GM21381 (cell line): ENCODE results near the gene THRB.

Experiments
- ATAC-seq: cut with Tn5 transposase; IDR thresholded peaks from one replicate; pipeline ENCODE4 v1.9.1; 2021; ENCODE audit warnings: mild to moderate bottlenecking, moderate library complexity; ENCODE audit not compliant: unreplicated experiment

Gene THRB

DNA sequence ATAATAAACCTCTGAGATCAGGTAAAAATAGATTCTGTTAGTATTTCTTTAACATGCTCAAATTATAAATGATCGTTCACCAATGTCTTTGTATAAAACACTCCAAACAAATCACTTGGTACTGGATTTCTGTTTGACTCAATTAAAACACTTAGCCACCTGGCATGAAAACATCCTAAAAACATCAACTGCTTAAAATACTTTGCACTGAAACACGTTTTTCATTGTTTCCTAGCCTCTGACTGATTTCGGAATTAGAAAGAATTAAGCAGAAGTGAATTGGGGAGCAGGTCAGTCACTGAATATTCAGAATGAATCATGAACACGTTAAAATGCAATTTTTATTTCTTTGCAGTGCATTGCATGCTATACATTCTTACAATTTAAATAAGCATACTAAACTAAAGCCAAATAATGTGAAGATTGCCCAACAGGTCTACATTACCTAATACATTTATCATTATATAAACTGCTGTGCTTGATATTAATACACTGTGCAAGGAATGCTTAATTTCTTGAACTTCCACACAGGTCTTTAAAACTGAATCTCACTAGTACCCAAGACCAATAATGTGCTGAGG lies 1.6 kb downstream of the THRB start:
- no peak for ATAC-seq

DNA sequence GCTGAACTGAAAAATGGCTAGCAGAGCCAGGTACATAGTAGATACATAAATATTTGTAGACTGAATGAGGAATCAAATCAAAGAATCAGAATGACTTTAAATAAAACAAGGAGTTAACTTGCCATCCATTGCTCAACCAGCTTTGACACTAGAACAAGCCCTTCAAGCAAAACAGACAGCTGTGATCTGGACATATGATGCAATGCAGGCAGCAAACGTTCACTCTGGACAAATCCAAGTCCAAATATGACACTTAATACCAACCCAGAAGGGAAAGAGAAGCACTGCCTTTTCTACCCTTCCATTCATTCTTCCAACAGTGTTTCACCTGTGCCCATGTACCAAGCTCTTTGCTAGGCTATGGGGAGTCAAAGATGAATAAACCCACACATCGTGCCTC lies 4.5 kb downstream of the THRB start:
- no peak for ATAC-seq

DNA sequence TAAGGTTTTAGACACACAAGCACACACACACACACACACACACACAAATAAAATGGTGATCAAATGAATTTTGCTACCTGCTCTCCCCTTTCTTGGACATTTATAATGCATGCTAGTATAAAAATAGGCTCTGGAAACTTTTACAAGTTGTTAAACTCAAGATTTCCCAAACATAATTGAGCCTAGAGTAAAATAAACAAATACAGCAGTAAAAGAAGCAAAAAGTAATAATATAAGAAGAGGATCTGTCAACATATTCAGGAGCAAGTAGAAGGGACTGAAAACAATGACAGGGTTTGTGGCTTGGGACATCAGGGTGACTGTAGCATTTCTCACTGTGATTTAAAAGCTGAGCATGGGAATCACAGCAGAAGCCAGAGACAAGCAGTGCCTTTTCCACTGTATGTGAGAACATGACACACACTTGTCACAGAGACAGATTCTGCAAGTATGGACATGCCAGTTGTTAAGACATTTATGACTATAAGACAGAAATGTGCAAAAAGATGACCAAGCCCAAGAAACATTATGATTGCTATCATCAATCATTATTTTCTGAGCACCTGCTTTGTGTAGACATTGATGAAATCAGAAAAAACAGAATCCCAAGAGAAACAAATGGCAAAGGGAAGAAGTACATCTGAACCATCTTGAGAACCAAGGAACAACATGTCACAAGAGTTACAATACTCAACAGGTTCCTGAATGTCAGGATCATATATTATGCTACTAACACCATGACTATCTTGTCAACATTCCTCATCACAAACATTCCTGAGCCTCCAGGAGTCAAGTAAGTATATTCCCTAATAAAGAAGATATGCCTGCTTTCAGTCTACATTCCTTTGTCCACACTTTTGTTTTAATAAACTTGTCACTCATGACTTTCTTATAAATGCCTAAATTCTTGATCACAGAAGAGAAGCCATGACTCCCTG lies 7.1 kb downstream of the THRB start:
- no peak for ATAC-seq

DNA sequence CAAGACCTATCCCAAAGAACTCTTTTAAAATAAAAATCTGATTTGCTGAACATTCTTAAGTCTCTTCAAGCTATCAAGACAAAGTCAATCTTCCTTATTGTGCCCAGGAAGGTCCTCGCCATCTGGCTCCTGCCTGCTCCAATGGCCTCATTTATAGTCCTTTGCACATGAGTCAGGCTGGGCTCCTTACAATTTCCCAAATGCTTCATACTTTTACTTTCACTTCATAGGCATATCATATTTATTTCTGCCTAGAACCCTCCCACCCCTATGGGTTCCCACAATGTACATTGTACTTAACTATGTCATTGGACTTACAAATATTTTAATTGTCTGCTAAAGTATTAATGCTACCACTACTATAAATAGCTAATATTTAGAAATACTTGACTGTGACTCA lies 9.1 kb downstream of the THRB start:
- ATAC-seq: no peak

DNA sequence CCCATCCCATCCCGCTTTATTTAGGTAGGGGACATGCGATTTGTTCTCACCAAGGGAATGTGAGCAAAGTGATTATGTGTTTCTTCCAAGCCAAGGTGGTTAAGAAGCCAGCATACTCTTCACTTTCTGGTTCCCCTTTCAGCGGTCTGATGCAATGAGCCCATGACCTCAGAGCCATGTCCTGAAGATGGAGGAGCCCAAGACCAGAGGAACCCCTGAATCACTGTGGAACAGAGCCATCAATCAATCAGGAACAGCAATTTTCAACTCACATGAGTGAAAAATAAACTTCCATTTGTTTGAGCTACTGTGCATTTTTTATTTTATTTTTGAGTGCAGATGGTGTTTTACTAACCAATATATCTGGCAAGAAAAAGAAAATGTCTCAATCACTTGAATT lies 10.8 kb downstream of the THRB start:
- no peak for ATAC-seq

DNA sequence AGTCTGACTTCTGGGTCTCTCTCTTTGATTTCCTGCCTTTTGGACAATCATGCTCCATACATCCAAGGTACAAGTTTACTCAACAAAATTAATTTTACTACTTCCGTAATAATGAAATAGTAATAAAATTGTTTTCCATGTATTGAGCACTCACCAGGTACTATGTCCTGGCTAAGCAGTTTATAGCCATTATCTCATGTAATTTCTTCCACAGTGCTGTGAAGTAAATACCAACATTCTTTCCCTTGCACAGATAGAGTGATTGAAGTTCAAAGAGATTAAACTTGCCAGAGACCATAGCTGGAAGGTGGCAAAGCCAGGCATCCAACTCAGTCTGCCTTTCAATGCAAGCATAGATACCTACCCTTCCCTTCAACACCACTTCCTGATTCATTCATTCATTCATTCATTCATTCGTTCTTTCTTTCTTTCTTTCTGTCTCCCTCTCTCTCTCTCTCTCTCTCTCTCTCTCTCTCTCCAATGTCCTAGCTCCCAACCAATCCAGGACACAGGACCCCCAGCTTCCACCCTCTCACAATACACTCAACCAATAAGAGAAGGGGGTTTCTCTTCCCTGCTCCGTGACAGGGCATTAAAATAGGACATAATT lies 12.4 kb downstream of the THRB start:
- ATAC-seq: no peak

DNA sequence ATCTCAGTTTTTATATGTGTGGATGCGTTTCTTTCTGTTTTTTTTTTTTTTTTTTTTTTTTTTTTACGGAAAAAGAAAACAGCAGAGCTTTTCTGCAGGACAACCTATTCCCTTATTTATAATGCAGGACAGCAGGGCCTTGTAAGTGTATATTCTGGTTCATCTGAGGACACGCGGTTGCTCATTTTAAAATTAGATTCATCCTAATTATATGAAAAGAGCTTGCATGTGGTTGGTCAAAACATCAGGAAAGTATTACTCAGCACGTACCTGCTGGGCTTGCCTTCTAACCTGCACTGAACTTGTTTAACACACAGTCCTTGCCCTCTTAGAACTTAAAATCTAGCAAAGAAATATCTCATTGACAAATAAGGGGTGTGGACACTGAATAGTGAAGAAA lies 13.5 kb downstream of the THRB start:
- ATAC-seq: no peak

DNA sequence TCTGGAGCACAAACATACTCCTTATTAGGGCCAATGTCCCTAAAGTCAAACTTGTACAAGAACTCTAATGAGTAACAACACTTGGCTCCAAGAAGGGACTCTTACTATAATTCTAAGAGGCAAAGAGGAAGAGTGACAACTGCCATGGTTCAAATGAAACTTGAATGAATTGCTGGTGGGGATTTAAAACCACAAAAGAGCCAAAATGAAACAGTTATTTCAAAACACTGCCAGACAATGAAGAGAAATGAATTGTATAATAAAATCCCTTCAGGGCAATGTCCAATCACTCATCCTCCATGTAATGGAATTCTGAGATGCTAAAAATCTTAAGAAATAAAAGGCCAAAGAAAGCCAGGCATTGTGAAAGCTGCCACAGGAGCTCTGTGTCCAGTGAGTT lies 14.2 kb downstream of the THRB start:
- ATAC-seq: no peak

DNA sequence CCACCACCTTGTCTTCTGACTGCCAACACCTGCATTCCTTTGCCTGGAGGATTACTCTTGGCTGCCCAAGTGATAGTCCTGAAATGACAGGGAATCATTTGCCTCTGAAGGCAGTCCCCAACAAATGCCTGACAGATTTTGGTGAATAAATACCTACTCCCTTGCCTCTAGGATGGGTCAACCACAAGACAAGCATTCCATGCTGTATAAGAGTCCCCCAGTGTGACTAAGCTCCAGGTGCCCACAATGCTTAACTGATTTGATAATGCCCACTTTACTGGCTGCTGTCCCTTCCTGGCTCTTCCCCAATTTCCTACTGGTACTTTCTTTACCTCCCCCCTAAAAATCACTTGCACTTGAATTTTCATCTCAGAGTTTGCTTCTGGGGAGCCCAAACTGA lies 14.8 kb downstream of the THRB start:
- no peak for ATAC-seq

DNA sequence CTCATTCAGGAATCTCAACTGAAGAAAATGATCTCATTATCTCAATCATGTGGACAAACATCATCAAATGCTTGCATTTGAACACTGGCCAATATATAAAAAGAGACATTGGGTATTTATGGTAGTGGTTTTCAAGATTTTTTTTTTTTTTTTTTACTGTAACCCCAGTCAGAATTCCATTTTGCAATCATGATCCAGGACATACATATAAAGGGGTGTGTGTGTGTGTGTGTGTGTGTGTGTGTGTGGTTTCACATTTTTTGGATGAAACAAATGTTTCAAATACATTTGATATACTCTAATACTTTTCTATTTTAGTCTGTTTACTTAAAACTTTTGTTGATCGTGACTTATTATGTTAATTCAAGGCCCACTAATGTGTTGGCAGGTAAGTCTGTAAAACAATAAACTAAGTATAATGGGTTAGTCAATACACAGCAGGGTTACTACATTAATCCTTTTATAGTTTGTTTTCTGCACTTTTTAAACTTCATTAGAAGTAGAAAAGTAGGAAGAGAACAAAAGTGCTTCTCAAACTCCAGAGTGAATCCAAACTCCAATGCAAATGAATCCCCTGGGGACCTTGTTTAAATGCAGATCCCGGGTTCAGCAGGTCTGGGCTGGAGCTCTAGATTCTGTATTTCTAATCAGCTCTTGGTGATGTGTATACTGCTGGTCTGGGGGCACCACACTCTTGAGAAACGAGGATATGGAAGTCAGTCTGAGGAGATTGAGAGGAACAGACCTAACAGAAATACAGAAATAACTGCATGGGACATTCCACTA lies 17.6 kb downstream of the THRB start:
- no peak for ATAC-seq

DNA sequence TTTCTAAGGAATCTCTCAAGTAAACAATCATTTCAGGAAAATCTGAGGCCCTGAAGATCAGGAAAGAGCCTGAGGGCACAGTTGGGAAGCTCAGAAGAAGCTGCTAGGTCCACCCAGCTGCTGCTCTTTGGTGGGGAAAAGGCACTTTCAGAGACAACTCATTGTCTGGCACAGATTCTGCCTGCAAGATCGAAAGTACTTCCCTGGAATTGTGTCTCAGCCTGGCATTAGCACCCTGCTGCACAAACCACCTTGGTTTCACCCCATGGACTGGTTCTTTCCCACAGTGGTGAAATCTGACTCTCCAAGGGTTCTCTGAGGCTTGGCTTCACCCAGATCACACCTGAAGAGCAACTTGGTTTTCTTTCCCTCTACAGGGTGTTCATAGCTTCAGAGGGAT lies 18.7 kb downstream of the THRB start:
- ATAC-seq: no peak

DNA sequence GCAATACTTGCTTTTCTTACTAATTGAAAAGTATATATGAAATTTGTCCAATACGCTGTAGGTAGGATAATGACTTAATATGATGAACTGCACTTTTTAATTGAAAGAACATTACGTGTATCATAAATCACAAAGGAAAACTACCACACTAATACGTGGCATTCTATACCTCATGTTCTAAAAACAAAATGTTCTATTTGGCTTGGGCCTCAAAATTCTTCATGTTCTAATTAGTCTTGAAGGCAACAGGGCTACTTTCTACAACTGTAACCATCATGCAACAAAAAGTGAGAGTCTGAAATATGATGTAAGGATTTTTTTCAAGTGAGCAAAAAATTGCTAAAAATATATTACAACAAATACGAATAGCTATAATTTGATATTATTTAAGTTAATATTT lies 19.8 kb downstream of the THRB start:
- ATAC-seq: no peak

DNA sequence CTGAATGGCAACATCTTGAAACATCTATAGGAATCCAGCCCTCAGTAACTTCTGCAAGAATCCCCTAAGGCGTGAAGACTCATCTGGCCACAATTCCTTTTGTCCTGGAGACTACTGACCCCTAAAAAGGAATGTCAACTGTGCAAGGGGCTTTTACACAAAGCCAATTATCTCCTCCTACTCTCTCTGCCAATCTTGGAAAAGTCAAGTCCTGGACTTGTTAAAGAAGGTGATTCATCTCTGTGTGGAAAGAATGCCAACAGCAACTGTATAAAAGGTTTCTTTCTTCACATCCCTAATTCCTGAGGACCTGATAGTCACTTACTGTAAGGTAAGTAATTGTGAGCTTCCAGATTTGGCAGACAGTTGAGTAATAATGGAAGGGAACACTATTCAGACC lies 22.3 kb downstream of the THRB start:
- ATAC-seq: no peak

DNA sequence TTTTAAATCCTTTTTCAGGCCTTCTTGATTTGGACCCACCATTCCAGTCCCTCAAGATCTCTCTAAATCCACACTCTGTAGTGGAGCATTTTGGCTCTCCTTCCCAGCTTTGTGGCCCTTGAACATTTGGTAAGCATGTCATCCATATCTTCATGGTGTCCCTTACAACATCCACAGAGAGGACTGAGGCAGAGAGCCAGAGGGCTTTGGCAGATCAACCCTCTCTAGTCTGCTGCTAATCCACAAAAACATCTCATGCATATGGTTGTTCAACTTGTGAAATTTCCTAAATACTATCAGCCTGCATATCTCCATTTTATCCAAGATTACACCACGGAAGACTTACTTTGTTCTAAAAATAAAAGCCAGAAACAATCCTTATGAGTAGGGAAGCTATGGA lies 23.2 kb downstream of the THRB start:
- no peak for ATAC-seq

DNA sequence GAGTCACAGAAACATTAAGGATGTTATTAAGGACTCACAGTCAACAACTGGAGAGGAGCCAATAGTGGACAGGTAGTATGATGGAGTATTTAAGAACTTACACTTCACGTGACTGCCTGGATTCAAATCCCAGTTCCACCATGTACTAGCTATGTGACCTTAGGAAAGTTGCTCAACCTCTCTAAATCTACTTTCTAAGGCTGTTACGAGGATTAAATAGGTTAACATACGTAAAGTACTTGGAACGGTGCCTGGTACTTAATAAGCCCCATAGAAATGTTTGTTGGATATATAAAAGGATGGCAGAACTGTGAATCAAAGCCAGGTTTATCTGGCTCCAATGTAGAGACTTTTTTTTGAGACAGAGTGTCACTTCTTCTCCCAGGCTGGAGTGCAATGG lies 24.4 kb downstream of the THRB start:
- ATAC-seq: no peak

DNA sequence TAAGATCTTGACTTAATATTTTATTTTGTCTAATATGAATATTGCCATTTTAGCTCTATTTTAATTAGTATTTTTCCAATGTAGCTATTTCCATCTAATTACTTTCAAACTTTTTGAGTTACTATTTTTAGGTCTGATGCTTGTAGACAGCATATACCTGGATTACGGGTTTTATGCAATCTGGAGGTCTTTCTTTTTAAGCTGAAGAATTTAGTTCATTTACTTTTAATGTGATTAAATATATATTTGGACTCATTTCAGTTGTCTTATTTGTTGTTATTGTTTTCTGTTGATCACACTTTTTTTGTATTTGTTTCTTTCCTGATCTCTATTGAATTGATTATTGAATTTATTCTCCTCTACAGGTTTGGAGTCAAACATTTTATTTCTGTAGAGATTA lies 30.3 kb downstream of the THRB start:
- ATAC-seq: no peak

DNA sequence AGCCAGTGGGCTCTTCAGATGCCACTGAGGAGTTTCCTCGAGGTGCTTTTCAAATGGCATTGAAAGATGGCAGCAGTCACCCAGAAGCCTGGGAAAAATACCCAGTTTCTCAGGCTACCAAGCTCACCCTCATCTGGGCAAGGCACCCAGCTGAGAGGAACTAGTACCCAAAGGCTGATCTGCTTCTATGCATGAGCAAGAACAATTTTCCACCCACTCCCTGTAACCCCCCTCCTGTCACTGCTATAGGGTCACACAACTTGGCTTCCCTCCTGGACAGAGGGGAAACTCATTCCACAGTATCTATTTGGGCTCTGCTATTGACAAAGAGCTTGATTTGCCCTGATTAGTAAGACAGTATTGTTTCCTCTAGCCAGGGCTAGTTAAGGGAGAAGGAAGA lies 31.9 kb downstream of the THRB start:
- no peak for ATAC-seq

DNA sequence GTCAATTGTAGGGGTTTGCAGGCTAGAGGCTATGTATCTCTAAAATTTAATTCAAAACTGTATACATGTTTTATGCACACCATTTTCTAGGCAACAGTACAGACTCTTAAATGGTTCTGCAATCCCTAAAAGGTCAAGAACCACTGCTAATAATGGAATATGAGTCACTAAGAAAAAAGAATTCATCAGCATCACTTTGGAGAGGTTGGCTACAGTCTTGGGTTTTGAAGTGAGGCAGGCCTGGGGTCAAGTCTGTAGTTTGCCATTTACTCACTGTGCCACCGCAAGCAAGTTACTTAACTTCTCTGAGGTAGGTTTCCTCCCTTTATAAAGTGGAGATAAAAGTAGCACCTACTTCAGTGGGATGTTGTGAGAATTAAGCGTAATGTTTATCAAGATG lies 33.7 kb downstream of the THRB start:
- no peak for ATAC-seq

DNA sequence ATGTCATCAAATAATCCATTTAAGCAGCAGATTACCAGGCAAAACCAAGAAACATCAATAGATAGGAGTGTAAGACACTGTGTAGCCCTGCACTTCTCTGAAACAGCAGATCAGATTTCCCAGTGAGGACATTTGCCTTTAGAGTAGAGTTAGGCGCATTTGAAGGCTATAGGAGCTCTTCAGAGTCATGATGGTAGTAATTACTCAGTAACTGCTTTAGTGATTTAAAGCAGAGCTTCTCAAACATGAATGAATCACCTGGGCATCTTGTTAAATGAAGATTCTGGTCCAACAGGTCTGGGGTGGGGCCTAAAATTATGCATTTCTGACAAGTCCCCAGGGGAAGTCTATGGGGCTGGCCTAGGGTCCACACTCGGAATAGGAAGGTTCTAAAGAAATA lies 36.9 kb downstream of the THRB start:
- ATAC-seq: no peak

DNA sequence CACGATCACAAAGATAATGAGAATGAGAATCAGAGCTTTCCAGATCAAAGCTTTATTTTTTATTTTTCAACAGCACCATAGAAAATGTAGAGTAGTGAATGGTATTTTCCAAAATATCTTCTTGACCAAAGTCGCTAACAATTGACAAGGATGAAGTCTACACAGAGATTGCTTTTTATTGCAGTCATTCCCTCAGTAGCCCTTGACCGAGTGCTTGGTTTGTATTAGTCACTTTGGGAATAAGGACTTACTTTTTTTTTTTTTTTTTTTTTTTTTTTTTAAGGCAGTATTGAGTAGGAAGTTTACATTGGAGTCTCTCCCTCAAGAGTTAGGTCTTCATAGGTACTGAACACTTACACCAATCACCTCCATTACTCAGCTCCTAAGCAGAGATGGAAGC lies 39.8 kb downstream of the THRB start:
- no peak for ATAC-seq

DNA sequence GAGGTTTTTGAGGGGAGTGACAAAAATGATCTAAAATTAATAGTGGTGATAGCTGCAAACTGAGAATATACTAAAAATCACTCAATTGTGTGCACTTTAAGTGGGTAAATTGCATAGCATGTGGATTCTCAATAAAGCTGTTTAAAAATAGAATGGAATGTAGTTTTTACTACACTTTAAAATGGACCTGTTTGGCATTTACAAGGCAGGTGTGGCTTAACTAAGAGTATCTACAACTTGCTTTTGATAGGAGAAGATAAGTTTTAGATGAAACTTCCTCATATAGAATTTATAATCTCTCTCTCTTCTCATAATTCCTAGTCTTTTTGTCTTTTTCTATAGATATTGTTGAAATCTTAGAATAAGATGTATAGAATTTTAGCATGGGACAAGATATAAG lies 40.3 kb downstream of the THRB start:
- ATAC-seq: no peak
